SK-N-SH (cell line): ENCODE measurements around the gene CRYAA. TPM values are rescaled to one million over a fixed set of nuclear protein-coding genes. Genes with fewer than 3 reads are reported as not detected.
"Not testable (repeated sequence)": the region's sequence is repeated elsewhere in the genome, so short reads cannot be mapped to it uniquely, and the experiment has no call there.

Experiments
- CTCF ChIA-PET: fragments of 300-600, 350-600 bp; formaldehyde crosslinking; extraction: SDS; loops from one replicate; lab custom pipeline; 2021; lab: Yijun Ruan, JAX
- POLR2A ChIA-PET: fragments of 350-600 bp; sonication (Branson Sonifier 250); formaldehyde crosslinking; extraction: SDS; loops from one replicate; lab custom pipeline; 2020; ENCODE audit warnings: antibody characterized with exemption, inconsistent platforms; lab: Yijun Ruan, JAX
- DNase-seq: peaks from one replicate; pipeline ENCODE4 v3.0.0; 2012
- H2AFZ ChIP-seq: fragments of 200-600 bp; sonication (generic); 2 replicates; pipeline ENCODE4 v1.8.1; 2016; ENCODE audit warnings: antibody characterized with exemption, mild to moderate bottlenecking, low read depth
- H3F3A ChIP-seq: fragments of 200-600 bp; sonication (generic); replicated peaks from 2 replicates; pipeline ENCODE3; 2016; ENCODE audit warnings: antibody characterized with exemption, mild to moderate bottlenecking; ENCODE audit not compliant: insufficient read depth
- H3K27ac ChIP-seq, 2 experiments: fragments of 200-500 bp in 1 of 2; fragments of 200-600 bp in 1 of 2; sonication (Bioruptor generic) in 1 of 2; sonication (generic), shearing (Covaris generic) in 1 of 2; 2 replicates each; pipeline versions ENCODE4 v1.5.1 to v1.6.1; 2014 to 2016; ENCODE audit warnings: low read depth in 2 of 2, inconsistent platforms in 1 of 2, low read length in 1 of 2, mild to moderate bottlenecking in 1 of 2, mixed read lengths in 1 of 2
- H3K27me3 ChIP-seq: fragments of 200-600 bp; sonication (generic), shearing (Covaris generic); 2 replicates; pipeline ENCODE4 v1.6.1; 2016; ENCODE audit warnings: mixed run types; ENCODE audit not compliant: insufficient read depth
- H3K36me3 ChIP-seq, 2 experiments: fragments of 200-500 bp in 1 of 2; fragments of 200-600 bp in 1 of 2; sonication (Bioruptor generic) in 1 of 2; sonication (generic) in 1 of 2; replicated peaks in 1 of 2; 2 replicates each; pipeline versions ENCODE3 to v1.5.1; 2014 to 2016; ENCODE audit warnings: low read length in 1 of 2, mild to moderate bottlenecking in 1 of 2; ENCODE audit not compliant: insufficient read depth in 2 of 2, control insufficient read depth in 1 of 2
- H3K4me1 ChIP-seq, 2 experiments: fragments of 200-500 bp in 1 of 2; fragments of 200-600 bp in 1 of 2; sonication (Bioruptor generic) in 1 of 2; sonication (generic), shearing (Covaris generic) in 1 of 2; 2 replicates each; pipeline versions ENCODE4 v1.5.1 to v1.6.1; 2014 to 2016; ENCODE audit warnings: low read depth in 1 of 2, low read length in 1 of 2, mixed run types in 1 of 2; ENCODE audit not compliant: insufficient read depth in 2 of 2, control insufficient read depth in 1 of 2
- H3K4me2 ChIP-seq: fragments of 200-600 bp; sonication (generic), shearing (Covaris generic); 2 replicates; pipeline ENCODE4 v1.6.1; 2017; ENCODE audit warnings: mixed run types
- H3K4me3 ChIP-seq, 2 experiments: fragments of 200-500 bp in 1 of 2; fragments of 200-600 bp in 1 of 2; sonication (Bioruptor generic) in 1 of 2; sonication (generic), shearing (Covaris generic) in 1 of 2; 2 replicates each; pipeline versions ENCODE4 v1.5.1 to v1.8.1; 2014 to 2016; ENCODE audit warnings: low read depth in 2 of 2, inconsistent platforms in 1 of 2, low read length in 1 of 2, mild to moderate bottlenecking in 1 of 2, mixed read lengths in 1 of 2, moderate library complexity in 1 of 2
- H3K79me2 ChIP-seq: fragments of 200-600 bp; sonication (generic); 2 replicates; pipeline ENCODE4 v1.8.1; 2017; ENCODE audit warnings: mild to moderate bottlenecking; ENCODE audit not compliant: insufficient read depth
- H3K9ac ChIP-seq: fragments of 200-600 bp; sonication (generic); 2 replicates; pipeline ENCODE4 v1.6.1; 2017; ENCODE audit warnings: mixed run types
- H3K9me2 ChIP-seq: fragments of 200-600 bp; sonication (generic); 2 replicates; pipeline ENCODE4 v1.6.1; 2017; ENCODE audit warnings: mixed run types
- H3K9me3 ChIP-seq: fragments of 200-600 bp; sonication (generic); 2 replicates; pipeline ENCODE4 v1.6.1; 2017; ENCODE audit warnings: mixed run types, mild to moderate bottlenecking, moderate library complexity
- H4K20me1 ChIP-seq: fragments of 200-600 bp; sonication (generic); 2 replicates; pipeline ENCODE4 v1.6.1; 2017; ENCODE audit warnings: mild to moderate bottlenecking, mixed run types; ENCODE audit not compliant: insufficient read depth
- whole genome bisulfite sequencing: methylation state at CpG from one replicate; pipeline ENCODE4 v1.1.6; 2017; ENCODE audit warnings: low lambda C conversion rate; 5-methylcytosine and 5-hydroxymethylcytosine counted together
- polyA plus RNA-seq, 3 experiments: library from polyadenylated mRNA; depleted of rRNA; stranded (reverse); fragments of >200 nt; gene quantifications; 2 replicates each; pipeline ENCODE4 v1.2.3, GENCODE V29; 2012

The CRYAA gene
- polyA plus RNA-seq (2012; rRNA removed), result not detected in 2 replicates
- polyA plus RNA-seq (2012; cell fraction: cytosol; rRNA removed), result not detected in 2 replicates
- not detected in 2 replicates for polyA plus RNA-seq (2012; cell fraction: nucleus; rRNA removed)

GRCh38 chr21:43168708-43169107, at the start of gene CRYAA:
CRYAA (plus strand) TSS chr21:43169008; CDS start chr21:43169100, 92 bp downstream.
- H3K9me3 ChIP-seq, H3F3A ChIP-seq, H3K4me1 ChIP-seq, H3K27ac ChIP-seq, H3K27me3 ChIP-seq, H3K79me2 ChIP-seq, DNase-seq, CTCF ChIA-PET, H2AFZ ChIP-seq, H3K4me2 ChIP-seq, H3K9ac ChIP-seq, POLR2A ChIA-PET, H3K9me2 ChIP-seq, H3K4me3 ChIP-seq, H4K20me1 ChIP-seq, H3K36me3 ChIP-seq: not testable (repeated sequence)
- WGBS, result no CpG with 5 or more reads among the region's 16 CpGs

- H2AFZ ChIP-seq, DNase-seq, H3F3A ChIP-seq, H3K9me2 ChIP-seq, H3K27ac ChIP-seq, H3K36me3 ChIP-seq, H3K27me3 ChIP-seq, H3K4me2 ChIP-seq, H3K79me2 ChIP-seq, H3K4me1 ChIP-seq, CTCF ChIA-PET, POLR2A ChIA-PET, H3K4me3 ChIP-seq, H3K9me3 ChIP-seq, H3K9ac ChIP-seq, H4K20me1 ChIP-seq: not testable (repeated sequence)
- WGBS, result no CpG with 5 or more reads among the region's 7 CpGs
Measured at GRCh38 chr21:43130094-43130493, 38.7 kb upstream of the CRYAA start.

GRCh38 chr21:43134520-43134919, 34.3 kb upstream of the CRYAA start:
- H3K4me1 ChIP-seq, CTCF ChIA-PET, H3K4me2 ChIP-seq, H3K36me3 ChIP-seq, H3F3A ChIP-seq, H3K27me3 ChIP-seq, H3K9me2 ChIP-seq, H3K9ac ChIP-seq, H4K20me1 ChIP-seq, H2AFZ ChIP-seq, H3K27ac ChIP-seq, H3K9me3 ChIP-seq, H3K4me3 ChIP-seq, POLR2A ChIA-PET, H3K79me2 ChIP-seq, DNase-seq: not testable (repeated sequence)
- WGBS, result no CpG with 5 or more reads among the region's 10 CpGs

DNA sequence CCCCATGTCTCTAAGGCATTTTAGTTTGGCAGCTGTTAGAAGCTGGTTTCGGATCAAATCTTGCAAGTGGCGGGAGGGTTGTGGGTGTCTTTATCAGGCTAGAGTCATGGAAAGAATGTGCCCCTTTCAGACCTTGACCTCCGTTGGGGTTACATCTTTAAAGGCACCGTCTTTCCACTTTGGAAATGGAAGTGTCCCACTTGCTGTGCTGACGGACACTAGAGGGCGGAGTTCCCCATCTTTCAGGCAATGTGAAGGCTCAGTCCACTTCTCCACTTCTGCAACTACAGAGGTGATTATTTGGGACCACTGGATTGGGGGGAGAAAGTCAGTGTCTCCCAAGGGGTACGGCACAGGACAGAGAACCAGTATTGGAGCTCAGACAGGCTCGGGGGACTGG, 29.9 kb upstream of the CRYAA start:
- H3K79me2 ChIP-seq, DNase-seq, CTCF ChIA-PET, H3K27ac ChIP-seq, H4K20me1 ChIP-seq, H3K4me1 ChIP-seq, H3K4me2 ChIP-seq, H2AFZ ChIP-seq, H3K9ac ChIP-seq, H3K27me3 ChIP-seq, H3K9me2 ChIP-seq, H3K9me3 ChIP-seq, H3F3A ChIP-seq, H3K4me3 ChIP-seq, H3K36me3 ChIP-seq, POLR2A ChIA-PET: not testable (repeated sequence)
- WGBS, result no CpG with 5 or more reads among the region's 8 CpGs

GRCh38 chr21:43141407-43141806, 27.4 kb upstream of the CRYAA start:
- H3K4me1 ChIP-seq, H4K20me1 ChIP-seq, H3K36me3 ChIP-seq, H3K27me3 ChIP-seq, CTCF ChIA-PET, H3K9me3 ChIP-seq, H3K4me3 ChIP-seq, H3F3A ChIP-seq, H2AFZ ChIP-seq, DNase-seq, H3K9me2 ChIP-seq, POLR2A ChIA-PET, H3K27ac ChIP-seq, H3K9ac ChIP-seq, H3K4me2 ChIP-seq, H3K79me2 ChIP-seq: not testable (repeated sequence)
- WGBS, result no CpG with 5 or more reads among the region's 17 CpGs

DNA sequence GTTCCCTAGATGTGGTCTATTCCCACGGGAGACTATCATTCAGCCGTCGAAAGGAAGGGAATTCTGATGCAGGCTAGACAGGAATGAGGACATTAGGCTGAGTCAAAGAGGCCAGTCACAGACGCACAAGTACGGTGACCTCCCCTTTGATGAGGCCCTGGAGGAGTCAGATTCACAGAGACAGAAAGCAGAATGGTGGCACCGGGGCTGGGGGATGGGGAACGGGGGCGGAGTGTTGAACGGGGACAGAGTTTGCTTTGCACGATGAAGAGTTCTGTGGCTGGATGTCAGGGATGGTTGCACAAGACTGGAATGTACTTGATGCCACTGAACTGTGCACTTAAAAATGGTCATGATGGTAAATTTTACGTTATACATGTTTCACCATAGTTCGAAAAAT, 22.2 kb upstream of the CRYAA start:
- CTCF ChIA-PET, H2AFZ ChIP-seq, H3K9ac ChIP-seq, H3K9me2 ChIP-seq, H3K4me1 ChIP-seq, H3F3A ChIP-seq, POLR2A ChIA-PET, DNase-seq, H3K9me3 ChIP-seq, H3K79me2 ChIP-seq, H3K4me3 ChIP-seq, H3K36me3 ChIP-seq, H3K4me2 ChIP-seq, H4K20me1 ChIP-seq, H3K27me3 ChIP-seq, H3K27ac ChIP-seq: not testable (repeated sequence)
- no CpG with 5 or more reads among the region's 12 CpGs for WGBS

DNA sequence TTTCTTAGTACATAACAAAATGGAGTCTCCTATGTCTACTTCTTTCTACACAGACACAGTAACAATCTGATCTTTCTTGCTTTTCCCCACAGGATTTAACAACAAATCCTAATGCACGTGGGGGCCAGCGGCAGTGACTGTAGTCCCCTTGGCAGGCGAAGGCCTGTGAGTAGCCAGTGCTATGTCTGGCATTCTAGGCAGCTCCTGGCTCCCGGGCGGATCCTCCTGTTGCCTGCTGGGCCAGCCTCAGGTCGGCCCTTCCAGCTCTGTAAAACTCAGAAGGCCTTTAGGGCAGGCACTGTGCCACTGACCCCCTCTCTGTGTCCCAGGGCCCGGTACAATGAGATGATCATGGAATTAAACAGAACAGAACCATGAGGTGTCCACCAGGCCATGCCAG, 20.8 kb upstream of the CRYAA start:
- CTCF ChIA-PET, DNase-seq, H3K36me3 ChIP-seq, H3F3A ChIP-seq, H3K4me3 ChIP-seq, POLR2A ChIA-PET, H3K9ac ChIP-seq, H3K79me2 ChIP-seq, H3K4me2 ChIP-seq, H3K9me3 ChIP-seq, H3K27ac ChIP-seq, H3K9me2 ChIP-seq, H3K27me3 ChIP-seq, H3K4me1 ChIP-seq, H2AFZ ChIP-seq, H4K20me1 ChIP-seq: not testable (repeated sequence)
- WGBS, result no CpG with 5 or more reads among the region's 7 CpGs
